ENCODE measurements around the gene B4GAT1.
A peak's percentile ranks its signal among the peaks of the same experiment; 100 is the strongest.

Gene B4GAT1

DNA sequence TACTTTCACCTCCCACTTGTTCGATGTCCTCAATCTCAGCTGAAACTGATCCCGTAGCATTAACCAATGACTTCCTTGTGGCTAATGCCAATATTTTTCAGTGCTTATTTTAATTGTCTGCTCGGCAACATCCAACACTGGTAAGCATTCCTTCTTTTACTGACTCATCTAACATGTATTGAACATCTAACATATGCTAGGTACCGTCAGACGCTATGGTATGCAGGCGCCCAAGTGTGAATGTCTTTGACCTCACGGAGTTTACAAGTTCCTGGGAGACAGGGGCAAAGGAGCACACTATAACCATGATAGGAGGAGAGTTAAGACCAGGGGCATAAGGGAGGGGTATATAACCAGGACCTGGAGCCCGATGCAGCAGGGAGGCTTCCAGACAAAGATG lies 4.3 kb downstream of the B4GAT1 start:
- Histone ChIP-seq H3K9ac (ENCODE audit: low read depth, low read length, poor library complexity, severe bottlenecking) (no peak overlapping the region), H3K4me3 (ENCODE audit: low read length, poor library complexity, severe bottlenecking) (peak overlapping the region; percentile 83), H3K36me3 (ENCODE audit: insufficient read depth, low read length) (peaks cover 6% of the 10 kb centered on the region; the same call in 1 of the 2 replicates), H3K4me1 (ENCODE audit: insufficient read depth, low read length, poor library complexity, severe bottlenecking) (peaks cover 25% of the 10 kb centered on the region), H3F3A (ENCODE audit: low read depth) (no peaks in the 10 kb centered on the region), H3K27me3 (ENCODE audit: insufficient read depth, low read length, poor library complexity, severe bottlenecking) (no peaks in the 10 kb centered on the region), H3K9me2 (replicated peaks; ENCODE audit: low read depth, low read length) (no peaks in the 10 kb centered on the region), H4K20me1 (ENCODE audit: insufficient read depth, low read length, poor library complexity, severe bottlenecking) (peaks cover 7% of the 10 kb centered on the region), H3K4me2 (ENCODE audit: low read depth, low read length, poor library complexity, severe bottlenecking) (peak overlapping the region; percentile 91), H2AFZ (ENCODE audit: low read length) (no peak overlapping the region), H3K79me2 (ENCODE audit: insufficient read depth, low read length) (peaks cover 29% of the 10 kb centered on the region), H3K9me3 (ENCODE audit: insufficient read depth, low read depth, low read length) (no peaks in the 10 kb centered on the region)
- TF ChIP-seq, protein P1, sequence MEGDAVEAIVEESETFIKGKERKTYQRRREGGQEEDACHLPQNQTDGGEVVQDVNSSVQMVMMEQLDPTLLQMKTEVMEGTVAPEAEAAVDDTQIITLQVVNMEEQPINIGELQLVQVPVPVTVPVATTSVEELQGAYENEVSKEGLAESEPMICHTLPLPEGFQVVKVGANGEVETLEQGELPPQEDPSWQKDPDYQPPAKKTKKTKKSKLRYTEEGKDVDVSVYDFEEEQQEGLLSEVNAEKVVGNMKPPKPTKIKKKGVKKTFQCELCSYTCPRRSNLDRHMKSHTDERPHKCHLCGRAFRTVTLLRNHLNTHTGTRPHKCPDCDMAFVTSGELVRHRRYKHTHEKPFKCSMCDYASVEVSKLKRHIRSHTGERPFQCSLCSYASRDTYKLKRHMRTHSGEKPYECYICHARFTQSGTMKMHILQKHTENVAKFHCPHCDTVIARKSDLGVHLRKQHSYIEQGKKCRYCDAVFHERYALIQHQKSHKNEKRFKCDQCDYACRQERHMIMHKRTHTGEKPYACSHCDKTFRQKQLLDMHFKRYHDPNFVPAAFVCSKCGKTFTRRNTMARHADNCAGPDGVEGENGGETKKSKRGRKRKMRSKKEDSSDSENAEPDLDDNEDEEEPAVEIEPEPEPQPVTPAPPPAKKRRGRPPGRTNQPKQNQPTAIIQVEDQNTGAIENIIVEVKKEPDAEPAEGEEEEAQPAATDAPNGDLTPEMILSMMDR (conservative IDR thresholded peaks at IDR 0.05; ENCODE audit: low read length), result no peak
- no peak for TF ChIP-seq EZH2phosphoT487 (IDR thresholded peaks at IDR 0.05; ENCODE audit: borderline replicate concordance)

DNA sequence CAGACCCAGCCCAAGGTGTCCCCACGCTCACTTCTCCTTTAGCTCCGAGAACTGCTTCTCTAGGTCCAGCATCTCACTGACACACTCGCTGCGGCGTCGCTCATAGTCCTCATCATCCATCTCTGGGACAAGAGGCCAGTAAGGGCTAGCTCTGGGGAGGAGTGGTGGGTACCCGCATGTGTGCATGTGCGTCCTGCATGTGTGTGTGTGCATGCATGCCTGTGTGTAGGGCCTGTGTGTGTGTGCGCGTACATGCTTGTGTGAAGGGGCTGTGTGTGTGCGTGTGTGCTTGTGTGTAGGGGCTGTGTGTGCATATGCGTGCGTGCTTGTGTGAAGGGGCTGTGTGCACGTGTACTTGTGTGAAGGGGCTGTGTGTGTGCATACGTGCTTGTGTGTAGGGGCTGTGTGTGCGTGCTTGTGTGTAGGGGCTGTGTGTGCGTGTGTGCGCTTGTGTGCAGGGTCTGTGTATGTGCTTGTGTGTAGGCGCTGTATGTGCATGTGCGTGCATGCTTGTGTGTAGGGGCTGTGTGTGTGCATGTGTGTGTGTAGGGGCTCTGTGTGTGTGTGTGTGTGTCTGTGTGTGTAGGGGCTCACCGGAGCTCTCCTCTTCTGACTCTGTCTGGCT lies 5.8 kb downstream of the B4GAT1 start:
- Histone ChIP-seq H3K9ac (ENCODE audit: low read depth, low read length, poor library complexity, severe bottlenecking) (no peak overlapping the region), H3K79me2 (ENCODE audit: insufficient read depth, low read length) (peaks cover 24% of the 10 kb centered on the region), H3K4me3 (ENCODE audit: low read length, poor library complexity, severe bottlenecking) (no peak overlapping the region), H3K9me3 (ENCODE audit: insufficient read depth, low read depth, low read length) (no peaks in the 10 kb centered on the region), H3K9me2 (replicated peaks; ENCODE audit: low read depth, low read length) (no peaks in the 10 kb centered on the region), H3K4me1 (ENCODE audit: insufficient read depth, low read length, poor library complexity, severe bottlenecking) (peaks cover 26% of the 10 kb centered on the region), H3K36me3 (ENCODE audit: insufficient read depth, low read length) (peaks cover 15% of the 10 kb centered on the region; the same call in 1 of the 2 replicates), H3K27me3 (ENCODE audit: insufficient read depth, low read length, poor library complexity, severe bottlenecking) (no peaks in the 10 kb centered on the region), H4K20me1 (ENCODE audit: insufficient read depth, low read length, poor library complexity, severe bottlenecking) (peaks cover 7% of the 10 kb centered on the region), H3K4me2 (ENCODE audit: low read depth, low read length, poor library complexity, severe bottlenecking) (no peak overlapping the region), H2AFZ (ENCODE audit: low read length) (no peak overlapping the region), H3F3A (ENCODE audit: low read depth) (no peaks in the 10 kb centered on the region)
- no peak for TF ChIP-seq EZH2phosphoT487 (IDR thresholded peaks at IDR 0.05; ENCODE audit: borderline replicate concordance)
- TF ChIP-seq, protein P1 (conservative IDR thresholded peaks at IDR 0.05; ENCODE audit: low read length), result no peak

DNA sequence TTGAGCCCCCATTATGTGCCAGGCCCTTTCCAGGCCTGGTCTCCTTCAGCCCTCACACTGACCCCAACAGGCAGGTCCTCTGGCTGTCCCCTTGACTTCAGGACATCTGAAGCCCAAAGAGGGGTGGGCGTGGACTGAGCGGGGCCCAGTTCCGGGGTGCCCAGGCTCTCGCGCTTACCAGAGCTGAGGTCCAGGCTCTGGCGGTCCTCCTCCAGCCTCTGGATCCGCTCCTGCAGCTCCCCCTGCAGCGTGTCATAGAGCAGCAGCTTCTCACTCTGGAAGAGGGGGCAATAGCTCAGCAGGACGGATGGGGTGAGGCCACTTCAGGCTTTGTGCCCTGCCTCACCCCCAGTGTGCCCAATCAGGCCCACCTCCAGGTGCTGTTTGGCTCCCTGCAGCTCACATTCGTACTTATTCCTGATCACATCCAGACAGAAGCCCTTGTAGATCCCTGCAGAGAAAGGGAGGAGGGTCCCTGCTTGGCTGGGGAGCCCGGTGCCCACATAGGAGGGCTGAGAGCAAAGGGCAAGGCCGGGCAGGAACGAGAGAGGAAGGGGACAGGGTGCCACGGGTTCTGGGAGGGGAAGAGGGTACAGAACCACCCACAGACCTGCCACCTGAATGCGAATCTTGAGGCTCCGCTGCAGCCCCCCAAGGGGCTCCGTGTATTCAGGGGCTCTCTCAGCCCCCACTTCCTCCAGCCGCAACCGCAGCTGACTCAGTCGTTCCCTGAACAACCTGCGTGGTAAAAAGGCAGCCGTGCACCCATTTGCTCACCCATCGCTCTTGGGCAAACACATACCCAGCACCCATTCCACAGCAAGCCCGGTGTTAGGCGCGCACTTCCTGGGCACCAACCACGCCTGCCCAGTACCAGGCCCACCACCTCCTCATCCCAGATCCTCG lies 6.6 kb downstream of the B4GAT1 start:
- H3K9ac ChIP-seq (ENCODE audit: low read depth, low read length, poor library complexity, severe bottlenecking), result no peak overlapping the region
- no peak overlapping the region for H3K4me3 ChIP-seq (ENCODE audit: low read length, poor library complexity, severe bottlenecking)
- H3K9me2 ChIP-seq (replicated peaks; ENCODE audit: low read depth, low read length), result no peaks in the 10 kb centered on the region
- TF ChIP-seq, protein P1 (conservative IDR thresholded peaks at IDR 0.05; ENCODE audit: low read length), result no peak
- no peak for TF ChIP-seq EZH2phosphoT487 (IDR thresholded peaks at IDR 0.05; ENCODE audit: borderline replicate concordance)
- peaks cover 22% of the 10 kb centered on the region for H3K79me2 ChIP-seq (ENCODE audit: insufficient read depth, low read length)
- peaks cover 7% of the 10 kb centered on the region for H4K20me1 ChIP-seq (ENCODE audit: insufficient read depth, low read length, poor library complexity, severe bottlenecking)
- H3K4me1 ChIP-seq (ENCODE audit: insufficient read depth, low read length, poor library complexity, severe bottlenecking), result peaks cover 25% of the 10 kb centered on the region
- H3F3A ChIP-seq (ENCODE audit: low read depth), result no peaks in the 10 kb centered on the region
- H2AFZ ChIP-seq (ENCODE audit: low read length), result no peak overlapping the region
- H3K36me3 ChIP-seq (ENCODE audit: insufficient read depth, low read length), result peaks cover 15% of the 10 kb centered on the region; the same call in 1 of the 2 replicates
- H3K27me3 ChIP-seq (ENCODE audit: insufficient read depth, low read length, poor library complexity, severe bottlenecking), result no peaks in the 10 kb centered on the region
- no peak overlapping the region for H3K4me2 ChIP-seq (ENCODE audit: low read depth, low read length, poor library complexity, severe bottlenecking)
- no peaks in the 10 kb centered on the region for H3K9me3 ChIP-seq (ENCODE audit: insufficient read depth, low read depth, low read length)
